Measurements from ENCODE around the gene EDAR.

The EDAR gene

DNA sequence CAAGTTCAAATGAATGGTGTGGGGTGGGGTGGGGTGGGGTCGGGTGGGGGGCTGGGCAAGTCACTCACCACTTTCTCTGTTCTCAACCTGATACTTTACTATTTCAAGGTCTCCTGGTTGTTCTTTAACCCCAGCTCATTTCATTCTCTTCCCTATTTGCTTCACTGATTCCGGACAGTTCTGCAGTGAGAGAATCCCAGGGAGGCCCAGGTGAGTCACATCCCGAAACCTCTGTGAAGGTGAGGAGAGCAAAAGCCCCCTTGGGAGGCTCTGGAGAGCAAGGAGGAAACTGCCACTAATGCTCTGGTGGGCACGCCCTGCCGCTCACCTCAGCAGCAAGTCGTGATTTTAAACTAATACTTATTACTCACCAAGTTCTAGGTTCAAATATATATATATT, 8.9 kb downstream of the EDAR start:
- no peak overlapping the region for H3K4me3 ChIP-seq (ENCODE audit: low read length)
- TF ChIP-seq, protein P1, sequence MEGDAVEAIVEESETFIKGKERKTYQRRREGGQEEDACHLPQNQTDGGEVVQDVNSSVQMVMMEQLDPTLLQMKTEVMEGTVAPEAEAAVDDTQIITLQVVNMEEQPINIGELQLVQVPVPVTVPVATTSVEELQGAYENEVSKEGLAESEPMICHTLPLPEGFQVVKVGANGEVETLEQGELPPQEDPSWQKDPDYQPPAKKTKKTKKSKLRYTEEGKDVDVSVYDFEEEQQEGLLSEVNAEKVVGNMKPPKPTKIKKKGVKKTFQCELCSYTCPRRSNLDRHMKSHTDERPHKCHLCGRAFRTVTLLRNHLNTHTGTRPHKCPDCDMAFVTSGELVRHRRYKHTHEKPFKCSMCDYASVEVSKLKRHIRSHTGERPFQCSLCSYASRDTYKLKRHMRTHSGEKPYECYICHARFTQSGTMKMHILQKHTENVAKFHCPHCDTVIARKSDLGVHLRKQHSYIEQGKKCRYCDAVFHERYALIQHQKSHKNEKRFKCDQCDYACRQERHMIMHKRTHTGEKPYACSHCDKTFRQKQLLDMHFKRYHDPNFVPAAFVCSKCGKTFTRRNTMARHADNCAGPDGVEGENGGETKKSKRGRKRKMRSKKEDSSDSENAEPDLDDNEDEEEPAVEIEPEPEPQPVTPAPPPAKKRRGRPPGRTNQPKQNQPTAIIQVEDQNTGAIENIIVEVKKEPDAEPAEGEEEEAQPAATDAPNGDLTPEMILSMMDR (IDR thresholded peaks at IDR 0.05; ENCODE audit: insufficient read depth, low read depth, low read length, missing control alignments), result no peak
- DNase-seq (ENCODE audit: low read depth), result no peak

DNA sequence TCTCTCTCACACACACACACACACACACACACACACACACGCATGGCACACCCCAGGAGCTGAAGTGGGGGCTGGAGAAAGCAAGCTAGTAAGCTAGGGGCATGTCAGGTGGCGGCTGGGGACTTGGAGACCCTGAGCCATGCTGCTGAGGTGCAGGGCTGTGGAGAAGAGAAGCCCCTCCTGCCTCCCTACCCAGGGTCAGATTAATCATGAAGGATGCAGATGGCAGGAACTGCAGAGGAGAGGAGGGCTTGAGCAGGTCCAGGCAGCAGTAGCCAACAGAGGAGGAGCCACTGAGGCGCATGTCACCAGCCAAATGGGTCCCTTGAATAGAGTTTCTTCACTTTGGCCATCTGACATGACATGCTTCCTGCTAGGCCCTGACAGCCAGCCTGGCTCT, 9.6 kb downstream of the EDAR start:
- no peak for DNase-seq (ENCODE audit: low read depth)
- TF ChIP-seq, protein P1 (IDR thresholded peaks at IDR 0.05; ENCODE audit: insufficient read depth, low read depth, low read length, missing control alignments), result no peak

DNA sequence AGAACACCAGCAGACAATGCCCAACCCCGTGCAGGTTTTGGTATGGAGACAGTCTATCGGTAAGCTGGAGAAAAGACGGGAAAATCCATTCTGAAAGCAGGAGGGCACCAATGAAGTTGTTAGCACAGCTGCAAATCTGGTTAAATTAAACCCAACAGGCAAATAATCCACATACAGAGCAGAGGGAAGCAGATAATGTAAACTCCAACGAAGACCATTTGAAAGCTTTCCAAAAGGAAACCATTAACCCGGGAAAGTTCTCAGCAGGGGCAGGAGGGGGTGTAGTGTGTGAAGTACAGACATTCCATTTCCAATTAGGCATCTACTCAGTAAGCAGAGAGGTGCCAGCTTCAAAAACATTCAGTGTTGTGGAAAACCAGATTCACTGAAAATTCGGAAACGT, 10.3 kb downstream of the EDAR start:
- no peak overlapping the region for H3K4me3 ChIP-seq (ENCODE audit: low read length)
- TF ChIP-seq, protein P1 (IDR thresholded peaks at IDR 0.05; ENCODE audit: insufficient read depth, low read depth, low read length, missing control alignments), result no peak
- no peak for DNase-seq (ENCODE audit: low read depth)

More for the DNA sequence above, 9.6 kb downstream of the EDAR start:
- H3K4me3 ChIP-seq (ENCODE audit: low read length), result no peak overlapping the region

DNA sequence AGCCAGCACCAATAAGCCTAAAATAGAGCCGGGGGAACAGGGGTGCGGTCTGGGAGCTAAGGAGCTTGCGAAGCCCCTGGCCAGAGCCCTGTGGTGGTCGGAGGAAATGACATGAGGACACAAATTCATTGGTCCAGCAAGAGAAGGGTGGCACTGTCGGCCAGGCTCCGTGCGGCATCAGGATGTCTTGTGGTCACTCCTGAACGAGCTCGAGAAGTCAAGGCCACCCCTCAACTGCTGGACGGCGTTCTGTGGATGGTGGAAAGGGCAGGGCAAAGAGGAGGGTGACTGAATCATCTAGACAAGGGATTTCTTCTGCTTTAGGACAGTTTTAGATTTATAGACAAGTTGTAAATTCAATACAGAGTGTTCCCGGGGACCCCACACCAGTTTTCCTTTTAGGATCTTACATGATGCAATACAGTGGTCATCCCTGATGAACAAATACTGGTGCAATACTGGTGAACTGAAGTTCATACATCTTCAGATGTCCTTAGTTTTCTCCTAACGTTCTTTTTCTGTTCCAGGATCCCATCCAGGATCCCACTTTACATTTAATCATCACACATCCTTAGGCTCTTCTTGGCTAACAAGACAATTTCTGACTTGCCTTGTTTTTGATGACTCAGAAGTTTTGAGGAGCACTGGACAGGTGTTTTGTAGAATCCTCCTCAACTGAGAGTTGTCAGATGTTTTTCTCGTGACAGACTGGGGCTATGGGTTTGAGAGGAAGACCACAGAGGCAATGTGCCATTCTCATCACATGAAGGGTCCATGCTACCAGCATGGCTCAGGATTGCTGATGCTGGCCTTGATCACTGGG, 13.2 kb downstream of the EDAR start:
- peak; percentile 53 for DNase-seq (ENCODE audit: low read depth)
- TF ChIP-seq, protein P1 (IDR thresholded peaks at IDR 0.05; ENCODE audit: insufficient read depth, low read depth, low read length, missing control alignments), result no peak
- H3K4me3 ChIP-seq (ENCODE audit: low read length), result no peak overlapping the region

DNA sequence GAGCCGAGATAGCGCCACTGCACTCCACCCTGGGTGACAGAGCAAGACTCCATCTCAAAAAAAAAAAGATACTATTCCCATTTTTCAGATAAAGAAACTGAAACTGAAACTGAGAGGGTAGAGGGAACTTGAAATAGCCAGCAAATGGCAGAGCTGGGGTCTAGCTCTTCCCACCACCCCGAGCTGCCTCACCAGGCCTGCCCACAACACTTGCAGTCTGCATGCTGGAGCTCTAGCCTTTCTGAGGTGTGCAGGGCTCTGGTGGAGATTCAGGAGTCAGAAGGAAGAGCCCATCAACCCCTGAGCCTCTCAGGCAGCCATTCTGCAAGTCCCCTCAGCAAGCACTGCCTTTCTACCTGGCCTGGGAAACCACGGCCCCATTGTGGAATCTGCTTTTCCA, 14.3 kb downstream of the EDAR start:
- no peak for DNase-seq (ENCODE audit: low read depth)
- TF ChIP-seq, protein P1 (IDR thresholded peaks at IDR 0.05; ENCODE audit: insufficient read depth, low read depth, low read length, missing control alignments), result no peak
- no peak overlapping the region for H3K4me3 ChIP-seq (ENCODE audit: low read length)

DNA sequence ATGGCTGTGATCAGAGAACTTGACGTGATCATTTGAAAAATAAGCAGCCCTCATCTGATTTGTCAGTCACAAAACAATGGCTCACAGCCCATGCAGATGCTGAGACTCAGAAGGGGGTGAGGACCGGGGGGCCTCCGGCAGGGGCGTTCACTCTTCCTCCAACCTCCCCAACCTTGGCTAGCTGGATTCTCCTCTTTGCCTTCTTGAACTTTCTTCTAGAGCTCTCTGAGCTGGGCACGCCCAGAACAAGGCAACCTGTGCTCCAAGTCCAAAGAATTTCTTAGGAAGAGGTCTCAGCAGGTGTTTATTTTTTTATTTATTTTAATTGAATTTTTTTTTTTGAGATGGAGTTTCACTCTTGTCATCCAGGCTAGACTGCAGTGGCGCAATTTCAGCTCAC, 16.4 kb downstream of the EDAR start:
- no peak for DNase-seq (ENCODE audit: low read depth)
- TF ChIP-seq, protein P1 (IDR thresholded peaks at IDR 0.05; ENCODE audit: insufficient read depth, low read depth, low read length, missing control alignments), result no peak
- no peak overlapping the region for H3K4me3 ChIP-seq (ENCODE audit: low read length)

Data from epithelial cell of esophagus (primary cell).